Ovary (tissue), 3 donors: ENCODE measurements around the gene TMEM69.

Experiments used
- CTCF ChIP-seq, 3 donors: fragments of 450-650 bp in 2 of 3; fragments of 200-600 bp in 1 of 3; IDR thresholded peaks; one replicate each; pipeline versions ENCODE4 v1.5.1 to v1.8.0; 2016 to 2022; ENCODE audit warnings: antibody characterized with exemption in 3 of 3, mild to moderate bottlenecking in 1 of 3
- EP300 ChIP-seq: sonication (generic); formaldehyde crosslinking; IDR thresholded peaks from one replicate; pipeline ENCODE4 v1.6.1; 2017; ENCODE audit warnings: antibody characterized with exemption
- POLR2A ChIP-seq: fragments of 450-650 bp; IDR thresholded peaks from one replicate; pipeline ENCODE4 v1.6.1; 2017; ENCODE audit warnings: antibody characterized with exemption, mild to moderate bottlenecking, moderate library complexity
- donor health status: DM: no; HTN: no; CAD: no.

GRCh38 chr1:45716700-45717099, 28.7 kb downstream of the TMEM69 start:
- TF ChIP-seq CTCF (IDR thresholded peaks at IDR 0.05) (no peak), EP300 (no peak), POLR2A (no peak)
